Left lung (tissue), 10 donors: ENCODE results near the gene LAMA1. TPM values are rescaled to one million over a fixed set of nuclear protein-coding genes. Genes with fewer than 3 reads are reported as not detected.
"Not testable (repeated sequence)": the region's sequence is repeated elsewhere in the genome, so short reads cannot be mapped to it uniquely, and the experiment has no call there.

Experiments used
- ATAC-seq: fragments of 200-7000 bp; cut with Tn5 transposase; one replicate; pipeline ENCODE4 v1.9.1; 2020; ENCODE audit warnings: moderate library complexity
- DNase-seq, 4 donors: peaks; one replicate each; pipeline ENCODE4 v3.0.0-alpha.2; 2013 to 2020
- H3K27ac ChIP-seq, 2 donors: fragments of 200-600 bp; sonication (generic) in 1 of 2; one replicate each; pipeline versions ENCODE4 v1.5.0 to v1.8.0; 2020 to 2021
- H3K27me3 ChIP-seq, 2 donors: fragments of 200-600 bp; sonication (generic) in 1 of 2; one replicate each; pipeline versions ENCODE4 v1.5.0 to v1.8.0; 2020 to 2021
- H3K36me3 ChIP-seq, 2 donors: fragments of 200-600 bp; sonication (generic) in 1 of 2; one replicate each; pipeline versions ENCODE4 v1.5.0 to v1.8.0; 2020 to 2021
- H3K4me1 ChIP-seq, 2 donors: fragments of 200-600 bp; one replicate each; pipeline ENCODE4 v1.8.0; 2021
- H3K4me3 ChIP-seq, 2 donors: fragments of 200-600 bp; sonication (generic) in 1 of 2; one replicate each; pipeline versions ENCODE4 v1.5.0 to v1.8.0; 2020 to 2021; ENCODE audit warnings: mild to moderate bottlenecking in 1 of 2
- H3K9me3 ChIP-seq, 2 donors: fragments of 200-600 bp; sonication (generic) in 1 of 2; one replicate each; pipeline versions ENCODE4 v1.5.0 to v1.8.0; 2020 to 2021
- intact Hi-C, 2 donors: fragments of 100-400 bp; cut with DNase I; formaldehyde crosslinking; loops; one replicate each; pipeline versions ENCODE4 v1.11.2 to v1.14.2; 2022
- polyA plus RNA-seq, 6 donors: library from polyadenylated mRNA; unstranded; fragments of 120-200 nt; gene quantifications; one replicate each; pipeline ENCODE4 v1.2.1, GENCODE V29; 2013; ENCODE audit not compliant: insufficient read length in 6 of 6
- total RNA-seq, 2 donors: library from RNA; stranded (reverse); fragmentation: NEBNext Ultra II Directional; extraction: Animal tissue kit (Norgen Biotek cat#: 25700); gene quantifications; one replicate each; pipeline ENCODE4 v1.2.1, GENCODE V29; 2021
- TF ChIP-seq, protein P1 (sequence below), 2 donors: fragments of 200-600 bp; sonication (generic) in 1 of 2; IDR thresholded peaks; one replicate each; pipeline versions ENCODE4 v1.5.0 to v1.8.0; 2021; ENCODE audit warnings: antibody characterized with exemption in 2 of 2
- donor health status: DM: no; HTN: yes; CAD: no.
- donor health status: DM: no; HTN: no; CAD: no.

LAMA1 gene
- total and polyA plus RNA-seq, 8 donors = 2.4 to 22.9 (median 11.6) TPM

DNA sequence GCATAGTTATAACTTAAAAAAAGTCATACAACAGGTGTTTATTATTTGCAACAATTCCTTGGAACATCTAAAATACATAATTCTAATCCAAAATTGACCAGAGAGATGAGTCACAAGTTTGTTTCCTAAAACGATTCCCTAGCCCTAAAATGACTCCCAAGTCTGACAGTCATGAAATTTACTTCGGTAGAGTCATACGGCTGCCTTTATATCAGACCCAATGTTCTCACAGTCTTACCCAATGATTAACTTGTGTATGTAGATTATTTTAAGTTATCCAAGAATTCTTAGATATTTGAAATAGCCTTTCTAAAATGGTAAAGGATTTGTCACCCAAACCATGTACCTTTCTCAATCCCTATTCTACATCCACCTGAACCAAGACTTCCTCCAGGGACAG is 174.9 kb downstream of the LAMA1 start:
- intact Hi-C loops = no loop called here
- Histone ChIP-seq H3K4me3 (no peak overlapping the region), H3K4me1 (no peaks in the 10 kb centered on the region), H3K9me3 (no peaks in the 10 kb centered on the region), H3K36me3 (no peaks in the 10 kb centered on the region), H3K27me3 (peaks cover 0 to 4% of the 10 kb centered on the region in 2 donors), H3K27ac (no peak overlapping the region)
- DNase-seq (no peak), ATAC-seq (no peak)
- TF ChIP-seq, protein P1, sequence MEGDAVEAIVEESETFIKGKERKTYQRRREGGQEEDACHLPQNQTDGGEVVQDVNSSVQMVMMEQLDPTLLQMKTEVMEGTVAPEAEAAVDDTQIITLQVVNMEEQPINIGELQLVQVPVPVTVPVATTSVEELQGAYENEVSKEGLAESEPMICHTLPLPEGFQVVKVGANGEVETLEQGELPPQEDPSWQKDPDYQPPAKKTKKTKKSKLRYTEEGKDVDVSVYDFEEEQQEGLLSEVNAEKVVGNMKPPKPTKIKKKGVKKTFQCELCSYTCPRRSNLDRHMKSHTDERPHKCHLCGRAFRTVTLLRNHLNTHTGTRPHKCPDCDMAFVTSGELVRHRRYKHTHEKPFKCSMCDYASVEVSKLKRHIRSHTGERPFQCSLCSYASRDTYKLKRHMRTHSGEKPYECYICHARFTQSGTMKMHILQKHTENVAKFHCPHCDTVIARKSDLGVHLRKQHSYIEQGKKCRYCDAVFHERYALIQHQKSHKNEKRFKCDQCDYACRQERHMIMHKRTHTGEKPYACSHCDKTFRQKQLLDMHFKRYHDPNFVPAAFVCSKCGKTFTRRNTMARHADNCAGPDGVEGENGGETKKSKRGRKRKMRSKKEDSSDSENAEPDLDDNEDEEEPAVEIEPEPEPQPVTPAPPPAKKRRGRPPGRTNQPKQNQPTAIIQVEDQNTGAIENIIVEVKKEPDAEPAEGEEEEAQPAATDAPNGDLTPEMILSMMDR (IDR thresholded peaks at IDR 0.05) = no peak

DNA sequence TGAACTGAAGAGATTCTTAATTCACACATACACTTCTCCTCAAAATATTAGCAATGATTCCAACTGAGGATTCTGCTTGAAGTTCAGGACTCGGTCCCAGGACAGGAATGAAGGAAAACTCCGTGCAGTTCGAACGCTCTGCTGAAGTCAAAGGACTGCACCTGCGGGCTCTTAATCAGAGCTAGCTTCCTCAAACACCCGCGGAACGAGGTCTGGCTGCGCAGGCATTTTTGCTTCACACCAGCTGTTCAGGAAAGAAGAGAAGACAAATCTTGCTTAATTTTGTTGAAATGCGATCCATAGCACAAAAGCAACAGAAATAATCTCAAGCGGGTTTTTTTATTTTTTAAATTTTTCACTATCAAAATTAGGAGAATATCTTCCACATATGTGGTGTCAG is 175.6 kb downstream of the LAMA1 start:
- DNase-seq = no peak
- Histone ChIP-seq H3K4me3 (no peak overlapping the region), H3K36me3 (no peaks in the 10 kb centered on the region), H3K27me3 (peaks cover 0 to 4% of the 10 kb centered on the region in 2 donors), H3K9me3 (no peaks in the 10 kb centered on the region), H3K4me1 (no peaks in the 10 kb centered on the region), H3K27ac (no peak overlapping the region)
- ATAC-seq = no peak
- TF ChIP-seq, protein P1 (IDR thresholded peaks at IDR 0.05) = no peak
- intact Hi-C loops = no loop called here

DNA sequence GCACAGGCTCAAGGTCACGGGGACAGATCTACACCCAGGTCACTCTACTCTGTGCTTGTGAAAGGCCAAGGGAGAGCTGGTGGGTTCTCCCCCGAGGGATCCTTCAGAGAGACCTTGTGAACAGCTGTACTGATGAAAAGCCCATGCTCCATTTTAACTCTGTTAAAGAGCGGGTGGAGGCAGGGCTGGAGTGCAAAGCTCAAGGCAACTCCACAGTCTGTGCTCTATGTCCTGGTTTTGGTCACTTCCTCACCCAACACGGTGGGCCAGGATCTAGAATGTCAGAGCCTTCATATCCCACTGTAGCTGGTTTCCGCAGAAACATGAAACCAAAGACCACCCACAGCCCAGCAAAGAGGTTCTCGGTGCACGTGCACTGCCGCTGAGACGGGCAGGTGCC is 177.1 kb downstream of the LAMA1 start:
- no peaks in the 10 kb centered on the region for H3K36me3 ChIP-seq
- H3K27ac ChIP-seq = no peak overlapping the region
- TF ChIP-seq, protein P1 (IDR thresholded peaks at IDR 0.05) = no peak
- H3K4me3 ChIP-seq = no peak overlapping the region
- ATAC-seq (no peak), DNase-seq (no peak)
- H3K27me3 ChIP-seq = peaks cover 0 to 4% of the 10 kb centered on the region in 2 donors
- intact Hi-C loops = no loop called here
- no peaks in the 10 kb centered on the region for H3K9me3 ChIP-seq
- no peaks in the 10 kb centered on the region for H3K4me1 ChIP-seq

GRCh38 chr18:6939972-6940371 is 177.6 kb downstream of the LAMA1 start:
- no peaks in the 10 kb centered on the region for H3K9me3 ChIP-seq
- no peaks in the 10 kb centered on the region for H3K36me3 ChIP-seq
- TF ChIP-seq, protein P1 (IDR thresholded peaks at IDR 0.05) = no peak
- ATAC-seq (no peak), DNase-seq (no peak)
- no peak overlapping the region for H3K27ac ChIP-seq
- H3K4me1 ChIP-seq = no peaks in the 10 kb centered on the region
- no peak overlapping the region for H3K4me3 ChIP-seq
- intact Hi-C loops = no loop called here
- peaks cover 0 to 4% of the 10 kb centered on the region in 2 donors for H3K27me3 ChIP-seq

DNA sequence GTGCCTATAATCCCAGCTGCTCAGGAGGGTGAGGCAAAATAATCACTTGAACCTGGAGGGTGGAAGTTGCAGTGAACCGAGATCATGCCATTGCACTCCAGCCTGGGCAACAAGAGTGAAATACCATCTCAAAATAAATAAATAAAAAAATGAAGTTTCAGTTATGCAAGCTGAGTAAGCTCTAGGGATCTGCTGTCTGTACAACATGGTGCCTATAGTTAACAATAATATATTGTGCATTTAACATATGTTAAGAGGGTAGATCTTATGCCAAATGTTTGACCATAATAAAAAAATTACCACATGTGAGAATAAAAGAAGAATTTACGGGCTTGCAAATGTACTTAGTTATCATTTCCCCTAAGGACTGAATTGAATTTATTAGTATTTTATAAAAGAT is 179.2 kb downstream of the LAMA1 start:
- H3K36me3 ChIP-seq, H3K27ac ChIP-seq, H3K9me3 ChIP-seq, ATAC-seq, DNase-seq, H3K4me3 ChIP-seq, H3K4me1 ChIP-seq, H3K27me3 ChIP-seq, intact Hi-C loops: not testable (repeated sequence)

- Histone ChIP-seq H3K27me3 (peaks cover 0 to 4% of the 10 kb centered on the region in 2 donors), H3K9me3 (no peaks in the 10 kb centered on the region), H3K36me3 (no peaks in the 10 kb centered on the region), H3K27ac (no peak overlapping the region), H3K4me1 (no peaks in the 10 kb centered on the region), H3K4me3 (no peak overlapping the region)
- DNase-seq (no peak), ATAC-seq (no peak)
- intact Hi-C loops = no loop called here
- TF ChIP-seq, protein P1 (IDR thresholded peaks at IDR 0.05) = no peak
Measured at GRCh38 chr18:6938003-6938402, 179.6 kb downstream of the LAMA1 start.
